Thymus (tissue), 11 donors: ENCODE data around the gene SLC34A3. TPM values are rescaled to one million over a fixed set of nuclear protein-coding genes. Genes with fewer than 3 reads are reported as not detected.

Source experiments
- DNase-seq, 9 donors: peaks; one replicate each; pipeline ENCODE4 v3.0.0-alpha.2; 2013; ENCODE audit warnings: low spot score in 9 of 9, low read depth in 6 of 9, missing footprints in 1 of 9
- H3K27ac ChIP-seq, 2 donors: one replicate each; pipeline ENCODE4 v1.5.1; 2013; ENCODE audit warnings: control low read depth in 1 of 2, low read depth in 1 of 2, low read length in 1 of 2, mild to moderate bottlenecking in 1 of 2, moderate library complexity in 1 of 2
- H3K27me3 ChIP-seq, 2 donors: one replicate each; pipeline ENCODE4 v1.5.1; 2013; ENCODE audit warnings: low read length in 1 of 2; ENCODE audit not compliant: control insufficient read depth in 2 of 2, insufficient read depth in 1 of 2
- H3K36me3 ChIP-seq, 2 donors: one replicate each; pipeline ENCODE4 v1.5.1; 2013; ENCODE audit warnings: low read length in 1 of 2, mild to moderate bottlenecking in 1 of 2, moderate library complexity in 1 of 2; ENCODE audit not compliant: control insufficient read depth in 2 of 2, insufficient read depth in 2 of 2
- H3K4me1 ChIP-seq, 2 donors: one replicate each; pipeline ENCODE4 v1.5.1; 2013; ENCODE audit warnings: low read length in 2 of 2; ENCODE audit not compliant: control insufficient read depth in 2 of 2, insufficient read depth in 2 of 2
- H3K4me3 ChIP-seq, 2 donors: one replicate each; pipeline ENCODE4 v1.5.1; 2013; ENCODE audit warnings: low read length in 2 of 2, control low read depth in 1 of 2, mild to moderate bottlenecking in 1 of 2
- H3K9me3 ChIP-seq, 2 donors: one replicate each; pipeline ENCODE4 v1.5.1; 2013; ENCODE audit warnings: low read length in 1 of 2, mild to moderate bottlenecking in 1 of 2; ENCODE audit not compliant: control insufficient read depth in 2 of 2, insufficient read depth in 1 of 2
- WGBS: extraction: QIAGEN DNeasy Blood & Tissue Kit; methylation state at CpG from one replicate; pipeline ENCODE4 v1.1.7; 2013; 5-methylcytosine and 5-hydroxymethylcytosine counted together
- polyA plus RNA-seq: library from polyadenylated mRNA; stranded (reverse); fragments of 200-250 nt; gene quantifications from one replicate; pipeline ENCODE4 v1.2.3, GENCODE V29; 2013
- total RNA-seq: library from RNA; stranded (reverse); fragments of 120-200 nt; gene quantifications from one replicate; pipeline ENCODE4 v1.2.4, GENCODE V29; 2013
- donor health status: healthy.

The SLC34A3 gene
- total and polyA plus RNA-seq, 2 donors = 0.14 TPM; not detected in 1

DNA sequence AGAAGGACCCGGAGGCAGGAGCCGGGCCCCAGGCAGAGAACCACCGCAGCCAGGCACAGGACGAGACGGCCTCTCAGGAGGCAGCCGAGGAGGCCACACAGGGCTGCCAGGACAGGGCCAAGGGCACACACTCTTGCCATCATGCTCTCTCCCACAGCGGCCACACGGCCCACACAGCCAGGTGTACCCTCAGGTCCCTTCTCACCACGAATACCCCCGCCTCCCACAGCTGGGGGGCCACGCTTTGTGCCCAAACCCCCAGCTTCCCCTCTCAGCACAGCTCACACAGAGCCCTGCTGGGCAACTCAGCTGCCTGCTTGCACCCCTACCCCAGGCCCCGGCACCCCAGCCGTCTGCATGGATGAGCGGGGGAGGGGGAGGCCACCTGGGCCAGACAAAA lies 36.9 kb upstream of the SLC34A3 start:
- WGBS = 91% methylated on average over 14 of the region's 14 CpGs
- peaks cover 19 to 26% of the 10 kb centered on the region in 2 donors for H3K36me3 ChIP-seq
- no peak for DNase-seq
- no peaks in the 10 kb centered on the region for H3K9me3 ChIP-seq
- H3K4me3 ChIP-seq = no peak overlapping the region
- H3K27ac ChIP-seq = no peak overlapping the region
- peaks cover 0 to 14% of the 10 kb centered on the region in 2 donors for H3K27me3 ChIP-seq
- H3K4me1 ChIP-seq = peaks cover 8 to 14% of the 10 kb centered on the region in 2 donors

DNA sequence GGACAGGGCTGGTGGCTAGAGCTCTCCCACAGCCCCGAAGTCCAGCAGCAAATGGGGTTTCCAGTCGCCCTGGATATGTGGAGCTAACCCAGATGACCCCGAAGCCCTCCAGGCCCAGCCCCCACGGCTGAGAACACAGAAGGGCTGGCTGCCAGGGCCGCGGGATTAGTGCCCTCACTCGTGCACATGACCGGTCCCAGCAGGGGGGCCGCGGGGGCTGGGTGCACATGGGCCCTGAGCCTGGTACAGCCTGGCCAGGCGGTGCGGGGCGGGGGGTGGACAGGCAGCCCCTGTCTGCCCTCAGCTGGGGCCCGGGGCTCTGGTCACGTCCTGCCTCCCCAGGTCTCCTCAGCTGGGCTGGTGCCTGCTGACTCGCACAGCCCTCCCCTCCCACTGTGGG lies 36.3 kb upstream of the SLC34A3 start:
- Histone ChIP-seq H3K27ac (no peak overlapping the region), H3K4me3 (no peak overlapping the region), H3K36me3 (peaks cover 19 to 26% of the 10 kb centered on the region in 2 donors), H3K27me3 (peaks cover 5 to 21% of the 10 kb centered on the region in 2 donors), H3K4me1 (peaks cover 8 to 11% of the 10 kb centered on the region in 2 donors), H3K9me3 (no peaks in the 10 kb centered on the region)
- WGBS = 93% methylated on average over 16 of the region's 16 CpGs
- DNase-seq = no peak

DNA sequence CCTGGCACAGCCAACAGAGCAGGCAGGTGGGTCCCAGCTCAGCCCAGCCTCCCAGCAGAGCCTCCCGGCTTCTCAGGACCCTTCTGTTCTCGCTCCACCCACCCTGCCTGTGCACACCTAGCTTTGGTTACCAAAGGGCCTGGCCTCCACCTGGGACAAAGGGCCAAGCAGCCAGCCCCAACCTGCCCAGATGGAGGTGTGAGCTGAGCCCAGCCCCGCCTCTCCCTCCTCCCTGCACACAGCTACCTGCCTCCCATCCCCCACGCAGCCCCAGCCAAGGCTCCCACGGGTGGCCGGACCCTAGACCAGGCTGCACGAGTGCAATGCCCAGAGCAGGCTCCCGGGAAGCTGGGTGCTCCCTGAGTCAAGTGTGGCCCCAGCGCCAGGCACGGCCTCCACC lies 35.8 kb upstream of the SLC34A3 start:
- WGBS = 93% methylated on average over 10 of the region's 10 CpGs
- peaks cover 16 to 24% of the 10 kb centered on the region in 2 donors for H3K36me3 ChIP-seq
- H3K4me1 ChIP-seq = peaks cover 5 to 6% of the 10 kb centered on the region in 2 donors
- H3K4me3 ChIP-seq = no peak overlapping the region
- H3K27me3 ChIP-seq = peaks cover 9 to 25% of the 10 kb centered on the region in 2 donors
- no peaks in the 10 kb centered on the region for H3K9me3 ChIP-seq
- DNase-seq = no peak
- H3K27ac ChIP-seq = no peak overlapping the region

DNA sequence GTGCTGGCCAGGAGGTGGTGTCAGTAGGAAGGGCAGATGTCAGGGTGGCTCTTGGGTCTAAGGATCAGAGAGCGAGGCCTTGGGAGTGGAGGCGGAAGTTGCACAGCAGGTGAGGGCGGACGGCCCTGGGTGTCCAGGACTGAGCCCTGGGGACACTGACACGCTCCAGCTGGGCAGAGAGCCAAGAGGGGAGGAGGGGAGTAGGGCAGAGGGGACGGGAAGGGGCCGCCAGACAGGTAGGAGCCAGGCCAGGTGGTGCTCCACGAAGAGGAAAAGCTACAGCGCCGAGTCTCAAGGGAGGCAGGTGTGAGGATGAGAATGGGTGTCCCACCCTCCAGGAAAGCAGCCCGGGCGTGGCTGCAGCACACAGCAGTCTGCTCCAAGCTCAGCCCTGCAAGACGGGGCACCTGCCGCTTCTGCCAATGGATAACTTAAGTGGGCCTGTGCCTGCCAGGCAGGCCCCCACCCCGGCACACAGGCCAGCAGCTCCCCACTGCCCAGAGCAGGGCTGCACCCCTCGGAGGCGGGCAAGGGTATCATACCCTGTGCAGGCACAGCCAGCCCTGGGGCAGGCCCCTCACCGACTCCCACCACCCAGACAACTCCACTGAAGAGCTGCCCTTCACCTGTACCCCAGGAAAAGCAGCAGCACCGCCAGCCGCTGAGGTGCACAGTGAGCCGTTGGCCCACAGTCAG lies 35.0 kb upstream of the SLC34A3 start:
- 95% methylated on average over 21 of the region's 21 CpGs for WGBS
- Histone ChIP-seq H3K27me3 (peaks cover 10 to 25% of the 10 kb centered on the region in 2 donors), H3K36me3 (peaks cover 8 to 16% of the 10 kb centered on the region in 2 donors), H3K4me1 (peaks cover 3 to 4% of the 10 kb centered on the region in 2 donors), H3K9me3 (no peaks in the 10 kb centered on the region), H3K4me3 (no peak overlapping the region), H3K27ac (no peak overlapping the region)
- DNase-seq = no peak

DNA sequence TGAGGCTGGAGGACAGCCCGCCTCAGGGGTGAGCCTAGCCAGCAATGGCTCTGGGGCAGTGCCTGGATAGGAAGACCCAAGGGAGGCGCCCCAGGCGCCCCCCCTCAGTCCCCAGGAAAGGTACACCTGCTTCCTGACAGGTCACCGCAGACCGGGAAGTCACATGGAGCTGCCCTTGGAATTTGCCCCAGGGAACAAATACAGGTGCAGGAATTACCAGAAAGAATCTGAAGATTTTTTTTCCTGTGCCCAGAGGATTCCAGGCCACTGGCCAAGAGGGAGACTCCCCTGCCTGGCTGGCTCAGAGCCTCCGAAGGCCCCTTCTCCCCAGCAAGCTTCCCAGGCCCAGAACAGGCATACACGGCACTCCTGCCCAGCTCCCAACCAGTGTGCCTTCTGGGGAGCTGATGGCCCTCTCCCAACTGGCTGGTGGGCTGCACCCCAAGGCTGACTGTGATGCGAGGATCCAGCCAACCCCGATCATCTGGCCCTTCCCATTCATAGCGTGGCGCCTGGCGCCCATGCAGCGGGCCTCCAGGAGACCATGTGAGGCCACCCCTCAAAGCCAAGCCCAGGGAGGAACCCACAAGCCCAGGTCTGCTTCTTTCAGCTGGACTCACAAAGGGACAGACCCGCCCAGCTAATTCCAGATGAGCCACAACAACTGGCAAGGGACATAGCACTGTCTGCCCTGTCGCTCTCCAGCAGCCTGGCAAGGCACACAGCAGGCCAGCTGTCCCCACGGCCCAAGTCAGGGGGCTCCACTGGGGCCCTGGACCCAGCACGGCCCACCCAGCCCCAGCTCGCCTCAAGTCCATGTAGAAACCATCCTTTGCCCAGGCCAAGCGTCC lies 32.4 kb upstream of the SLC34A3 start:
- WGBS = 95% methylated on average over 19 of the region's 19 CpGs
- H3K27ac ChIP-seq = no peak overlapping the region

DNA sequence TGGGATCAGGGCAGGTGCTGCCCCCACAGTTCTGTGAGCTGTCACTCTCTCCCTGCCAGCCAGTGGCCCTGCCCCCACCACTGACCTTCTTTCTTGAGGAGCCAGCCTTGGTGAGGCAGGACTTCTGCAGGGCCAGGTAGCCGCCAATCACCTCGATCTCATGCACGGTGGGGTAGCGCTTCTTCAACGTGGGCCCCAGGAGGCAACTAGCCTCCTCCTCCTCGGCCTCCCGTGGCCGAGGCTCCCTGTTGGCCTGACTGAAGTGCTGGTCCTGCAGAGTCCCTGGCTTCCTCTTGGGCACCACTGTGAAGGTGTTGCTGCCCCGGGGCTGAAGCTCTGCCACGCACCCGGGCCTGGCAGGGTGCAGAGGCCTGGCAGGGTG lies 31.8 kb upstream of the SLC34A3 start:
- H3K4me3 ChIP-seq = no peak overlapping the region
- H3K9me3 ChIP-seq = no peaks in the 10 kb centered on the region
- H3K27me3 ChIP-seq = peaks cover 10 to 25% of the 10 kb centered on the region in 2 donors
- H3K4me1 ChIP-seq = peaks cover 12 to 15% of the 10 kb centered on the region in 2 donors
- H3K36me3 ChIP-seq = peaks cover 0 to under 1% of the 10 kb centered on the region in 2 donors
- H3K27ac ChIP-seq = no peak overlapping the region
- DNase-seq = no peak
- 94% methylated on average over 11 of the region's 11 CpGs for WGBS

More for the DNA sequence above, 32.4 kb upstream of the SLC34A3 start:
- Histone ChIP-seq H3K9me3 (no peaks in the 10 kb centered on the region), H3K4me1 (peaks cover 9 to 14% of the 10 kb centered on the region in 2 donors), H3K27me3 (peaks cover 10 to 25% of the 10 kb centered on the region in 2 donors), H3K36me3 (no peaks in the 10 kb centered on the region), H3K4me3 (no peak overlapping the region)
- DNase-seq = no peak

DNA sequence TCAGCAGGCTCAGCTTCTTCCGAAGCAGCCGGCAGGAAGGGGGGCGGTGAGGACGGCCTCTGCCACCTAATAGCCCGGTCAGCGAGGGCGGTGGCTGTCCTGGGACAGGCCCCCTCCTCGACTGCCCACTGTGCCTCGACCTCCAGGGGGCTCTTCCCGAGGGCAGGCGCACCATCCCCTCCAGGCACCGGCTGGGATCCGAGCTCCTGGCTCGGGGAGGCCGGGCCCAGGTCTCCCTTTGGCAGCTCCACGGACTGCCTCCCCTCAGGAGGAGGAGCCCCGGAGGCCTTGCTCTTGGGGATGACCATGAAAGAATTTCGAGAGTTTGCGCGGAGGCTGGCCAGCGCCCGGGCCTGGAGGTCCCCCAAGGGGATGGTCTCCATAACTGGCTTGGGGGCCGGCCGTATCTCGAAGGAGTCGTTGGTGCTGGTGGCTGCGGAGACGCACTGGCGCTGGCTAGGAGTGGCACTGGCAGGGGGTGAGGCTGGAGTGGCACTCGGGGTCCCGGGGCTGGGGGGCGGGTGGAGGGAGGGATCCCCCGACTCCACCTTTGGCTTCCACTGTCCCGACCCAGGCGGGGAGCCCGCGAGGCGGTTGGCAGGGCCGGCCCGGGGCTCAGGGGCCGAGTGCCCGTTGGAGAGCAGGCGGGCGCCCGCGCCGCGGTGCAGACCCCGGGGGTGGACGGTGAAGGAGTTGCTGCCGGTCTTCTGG lies 31.1 kb upstream of the SLC34A3 start:
- Histone ChIP-seq H3K27me3 (peaks cover 10 to 25% of the 10 kb centered on the region in 2 donors), H3K4me1 (peaks cover 18 to 22% of the 10 kb centered on the region in 2 donors)
- 36% methylated on average over 51 of the region's 51 CpGs for WGBS

DNA sequence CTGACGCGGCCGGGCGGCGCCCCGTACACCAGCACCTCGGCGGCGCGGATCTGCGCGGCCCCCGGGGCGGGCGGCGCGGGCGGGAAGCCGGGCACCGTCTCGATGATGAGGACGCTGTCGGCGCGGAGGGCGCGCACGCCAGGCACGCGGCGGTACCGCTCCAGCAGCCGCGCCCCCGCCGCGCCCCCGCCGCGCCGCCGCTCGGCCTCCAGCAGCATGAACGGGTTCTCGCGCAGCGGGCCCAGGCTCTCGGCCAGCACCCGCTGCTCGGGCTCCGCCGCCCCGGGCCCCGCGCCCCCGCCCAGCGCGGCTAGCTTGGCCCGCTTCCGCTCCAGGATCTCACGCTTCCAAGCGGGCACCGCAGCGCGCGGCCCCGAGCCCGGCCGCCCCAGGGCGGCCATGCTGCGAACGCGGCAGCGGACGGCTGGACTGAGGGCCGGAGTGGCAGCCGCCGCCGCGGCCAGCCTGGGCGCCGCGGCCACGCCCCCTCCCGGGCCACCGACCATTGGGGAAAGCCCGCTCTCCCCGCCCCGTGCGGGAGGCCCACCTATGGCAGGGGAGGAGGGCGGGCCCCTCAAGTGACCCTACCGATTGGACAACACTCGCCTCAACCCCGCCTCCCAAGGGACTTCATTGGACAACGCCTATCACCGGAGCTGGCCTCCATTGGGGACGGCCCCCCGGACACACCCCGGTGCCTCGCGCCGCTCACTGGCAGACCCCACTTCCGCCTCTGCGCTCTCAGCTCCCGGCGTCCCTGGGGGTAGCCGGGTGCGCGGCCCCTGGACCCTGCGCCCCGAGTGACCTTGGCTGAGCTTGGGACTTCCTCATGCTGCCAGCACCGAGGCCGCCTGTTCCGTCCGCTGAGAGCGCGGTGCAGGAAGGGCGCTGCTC lies 30.1 kb upstream of the SLC34A3 start, which contains the start of gene TPRN:
TSS of gene TPRN (minus strand) at position 431 of the 894 bp plus-strand sequence. CDS start at position 401, 30 bp downstream.
- Histone ChIP-seq H3K27me3 (peaks cover 10 to 25% of the 10 kb centered on the region in 2 donors), H3K4me3 (peak within 1 kb of the TSS; percentile 75 to 85), H3K9me3 (peaks cover 0 to 5% of the 10 kb centered on the region in 2 donors), H3K36me3 (peaks cover 0 to 4% of the 10 kb centered on the region in 2 donors), H3K4me1 (peaks cover 22 to 23% of the 10 kb centered on the region in 2 donors), H3K27ac (peak within 1 kb of the TSS; percentile 45 to 72)
- WGBS = under 1% methylated on average over 118 of the region's 118 CpGs
- DNase-seq = peak; percentile 90 to 99 (median 96)

More for the DNA sequence above, 31.1 kb upstream of the SLC34A3 start:
- no peak for DNase-seq
- no peaks in the 10 kb centered on the region for H3K9me3 ChIP-seq
- no peak overlapping the region for H3K27ac ChIP-seq
- H3K36me3 ChIP-seq = peaks cover 0 to 4% of the 10 kb centered on the region in 2 donors
- H3K4me3 ChIP-seq = peak overlapping the region in 1 of 2 donors; percentile 75
